NCI-H1694 treated with DMSO at 0.1 percent for 48 hours (cell line): ENCODE measurements around the gene BAHCC1.

Experiments used
- DNase-seq: peaks from one replicate; lab custom pipeline; 2025; lab: John Stamatoyannopoulos, UW

Gene BAHCC1

GRCh38 chr17:81480140-81481072 is 85.1 kb downstream of the BAHCC1 start:
- DNase-seq = no peak

GRCh38 chr17:81481073-81481799 is 86.0 kb downstream of the BAHCC1 start:
- no peak for DNase-seq

- DNase-seq = no peak
Observed at GRCh38 chr17:81481815-81482505, 86.7 kb downstream of the BAHCC1 start.

- peak; percentile 28 for DNase-seq
Observed at GRCh38 chr17:81482673-81483072, 87.4 kb downstream of the BAHCC1 start.

- no peak for DNase-seq
Observed at GRCh38 chr17:81483085-81483861, 88.0 kb downstream of the BAHCC1 start.

GRCh38 chr17:81483862-81484194 is 88.6 kb downstream of the BAHCC1 start:
- no peak for DNase-seq

GRCh38 chr17:81484195-81484979 is 89.1 kb downstream of the BAHCC1 start:
- peak; percentile 67 for DNase-seq

GRCh38 chr17:81486199-81486810 is 91.0 kb downstream of the BAHCC1 start:
- DNase-seq = no peak

GRCh38 chr17:81487089-81487486 is 91.8 kb downstream of the BAHCC1 start:
- DNase-seq = no peak

- DNase-seq = no peak
Observed at GRCh38 chr17:81487487-81488275, 92.4 kb downstream of the BAHCC1 start.

GRCh38 chr17:81488276-81488860 is 93.1 kb downstream of the BAHCC1 start:
- no peak for DNase-seq

- DNase-seq = no peak
Observed at GRCh38 chr17:81489012-81489997, 94.0 kb downstream of the BAHCC1 start.

- no peak for DNase-seq
Observed at GRCh38 chr17:81489998-81490992, 95.0 kb downstream of the BAHCC1 start.

- no peak for DNase-seq
Observed at GRCh38 chr17:81491181-81491581, 95.9 kb downstream of the BAHCC1 start.

GRCh38 chr17:81491761-81492160 is 96.5 kb downstream of the BAHCC1 start:
- DNase-seq = no peak

- no peak for DNase-seq
Observed at GRCh38 chr17:81492202-81492601, 96.9 kb downstream of the BAHCC1 start.

GRCh38 chr17:81492706-81493105 is 97.4 kb downstream of the BAHCC1 start:
- DNase-seq = no peak
